DND-41 (cell line): Measurements from ENCODE around the gene MAFB.

Source experiments
- EZH2 ChIP-seq: IDR thresholded peaks from 3 replicates; pipeline ENCODE4 v1.6.1; 2012; ENCODE audit warnings: borderline replicate concordance, low read depth, mild to moderate bottlenecking, moderate library complexity, low read length, inconsistent platforms; ENCODE audit not compliant: severe bottlenecking
- TF ChIP-seq, protein P1 (sequence below): IDR thresholded peaks from 2 replicates; pipeline ENCODE4 v1.5.1; 2012; ENCODE audit warnings: borderline replicate concordance, low read length, moderate library complexity, mild to moderate bottlenecking; ENCODE audit not compliant: poor library complexity, severe bottlenecking; ENCODE audit errors: extremely low read depth

- TF ChIP-seq, protein P1, sequence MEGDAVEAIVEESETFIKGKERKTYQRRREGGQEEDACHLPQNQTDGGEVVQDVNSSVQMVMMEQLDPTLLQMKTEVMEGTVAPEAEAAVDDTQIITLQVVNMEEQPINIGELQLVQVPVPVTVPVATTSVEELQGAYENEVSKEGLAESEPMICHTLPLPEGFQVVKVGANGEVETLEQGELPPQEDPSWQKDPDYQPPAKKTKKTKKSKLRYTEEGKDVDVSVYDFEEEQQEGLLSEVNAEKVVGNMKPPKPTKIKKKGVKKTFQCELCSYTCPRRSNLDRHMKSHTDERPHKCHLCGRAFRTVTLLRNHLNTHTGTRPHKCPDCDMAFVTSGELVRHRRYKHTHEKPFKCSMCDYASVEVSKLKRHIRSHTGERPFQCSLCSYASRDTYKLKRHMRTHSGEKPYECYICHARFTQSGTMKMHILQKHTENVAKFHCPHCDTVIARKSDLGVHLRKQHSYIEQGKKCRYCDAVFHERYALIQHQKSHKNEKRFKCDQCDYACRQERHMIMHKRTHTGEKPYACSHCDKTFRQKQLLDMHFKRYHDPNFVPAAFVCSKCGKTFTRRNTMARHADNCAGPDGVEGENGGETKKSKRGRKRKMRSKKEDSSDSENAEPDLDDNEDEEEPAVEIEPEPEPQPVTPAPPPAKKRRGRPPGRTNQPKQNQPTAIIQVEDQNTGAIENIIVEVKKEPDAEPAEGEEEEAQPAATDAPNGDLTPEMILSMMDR: no peak
- no peak for TF ChIP-seq EZH2
These were observed 8.5 kb upstream of the MAFB start for GRCh38 chr20:40697541-40697940.
